Calu3 (cell line): ENCODE results near the gene PTPRN2. TPM values are rescaled to one million over a fixed set of nuclear protein-coding genes. Genes with fewer than 3 reads are reported as not detected.

Experiments used
- BruUV-seq: library from RNA; stranded (reverse); fragments of 400-500 nt; replicated peaks from 2 replicates; lab custom pipeline; 2021; lab: Mats Ljungman, UMichigan
- CTCF ChIA-PET: fragments of 300-600 bp; sonication (Branson Sonifier 250); formaldehyde crosslinking; loops from one replicate; lab custom pipeline; 2022; ENCODE audit warnings: antibody characterized with exemption; lab: Charles Lee
- DNase-seq: peaks from one replicate; pipeline ENCODE4 v3.0.0; 2022
- H3K27ac Mint-ChIP-seq: one replicate; pipeline ENCODE4 v1.8.0; 2022; ENCODE audit warnings: mixed read lengths; ENCODE audit not compliant: unreplicated experiment
- H3K27me3 Mint-ChIP-seq: one replicate; pipeline ENCODE4 v1.8.0; 2022; ENCODE audit warnings: mixed read lengths; ENCODE audit not compliant: unreplicated experiment
- H3K36me3 Mint-ChIP-seq: one replicate; pipeline ENCODE4 v1.8.0; 2022; ENCODE audit warnings: mild to moderate bottlenecking, moderate library complexity, mixed read lengths; ENCODE audit not compliant: insufficient read depth, unreplicated experiment
- H3K4me1 Mint-ChIP-seq: one replicate; pipeline ENCODE4 v1.8.0; 2022; ENCODE audit warnings: mild to moderate bottlenecking, low read depth, mixed read lengths; ENCODE audit not compliant: unreplicated experiment
- H3K4me3 Mint-ChIP-seq: one replicate; pipeline ENCODE4 v1.8.0; 2022; ENCODE audit warnings: mild to moderate bottlenecking, low read depth, moderate library complexity, mixed read lengths; ENCODE audit not compliant: unreplicated experiment
- H3K9me3 Mint-ChIP-seq: one replicate; pipeline ENCODE4 v1.8.0; 2022; ENCODE audit warnings: low read depth, mixed read lengths; ENCODE audit not compliant: unreplicated experiment
- CTCF ChIP-seq: fragments of 200-600 bp; IDR thresholded peaks from one replicate; pipeline ENCODE4 v1.8.0; 2022; ENCODE audit warnings: antibody characterized with exemption; ENCODE audit not compliant: unreplicated experiment
- intact Hi-C: fragments of 100-400 bp; cut with micrococcal nuclease; formaldehyde crosslinking; loops from one replicate; pipeline ENCODE4 v1.10.0; 2022; ENCODE audit not compliant: unreplicated experiment
- total RNA-seq: library from RNA; stranded (reverse); gene quantifications from 2 replicates; pipeline ENCODE4 v1.2.3, GENCODE V29; 2022

PTPRN2 gene
- total RNA-seq, 1 experiment from 2014 or later = 2.0 TPM

- DNase-seq = no peak
- H3K36me3 Mint-ChIP-seq = peaks cover 5% of the 10 kb centered on the region
- peaks cover 6% of the 10 kb centered on the region for H3K9me3 Mint-ChIP-seq
- H3K27me3 Mint-ChIP-seq = no peaks in the 10 kb centered on the region
- H3K27ac Mint-ChIP-seq = no peak overlapping the region
- BruUV-seq = no TSS peak
- TF ChIP-seq CTCF = no peak
- H3K4me3 Mint-ChIP-seq = no peak overlapping the region
- intact Hi-C loops = no loop called here
- CTCF ChIA-PET = no interaction called here
- no peaks in the 10 kb centered on the region for H3K4me1 Mint-ChIP-seq
Observed at GRCh38 chr7:157759246-157759805, 828.3 kb downstream of the PTPRN2 start.

DNA sequence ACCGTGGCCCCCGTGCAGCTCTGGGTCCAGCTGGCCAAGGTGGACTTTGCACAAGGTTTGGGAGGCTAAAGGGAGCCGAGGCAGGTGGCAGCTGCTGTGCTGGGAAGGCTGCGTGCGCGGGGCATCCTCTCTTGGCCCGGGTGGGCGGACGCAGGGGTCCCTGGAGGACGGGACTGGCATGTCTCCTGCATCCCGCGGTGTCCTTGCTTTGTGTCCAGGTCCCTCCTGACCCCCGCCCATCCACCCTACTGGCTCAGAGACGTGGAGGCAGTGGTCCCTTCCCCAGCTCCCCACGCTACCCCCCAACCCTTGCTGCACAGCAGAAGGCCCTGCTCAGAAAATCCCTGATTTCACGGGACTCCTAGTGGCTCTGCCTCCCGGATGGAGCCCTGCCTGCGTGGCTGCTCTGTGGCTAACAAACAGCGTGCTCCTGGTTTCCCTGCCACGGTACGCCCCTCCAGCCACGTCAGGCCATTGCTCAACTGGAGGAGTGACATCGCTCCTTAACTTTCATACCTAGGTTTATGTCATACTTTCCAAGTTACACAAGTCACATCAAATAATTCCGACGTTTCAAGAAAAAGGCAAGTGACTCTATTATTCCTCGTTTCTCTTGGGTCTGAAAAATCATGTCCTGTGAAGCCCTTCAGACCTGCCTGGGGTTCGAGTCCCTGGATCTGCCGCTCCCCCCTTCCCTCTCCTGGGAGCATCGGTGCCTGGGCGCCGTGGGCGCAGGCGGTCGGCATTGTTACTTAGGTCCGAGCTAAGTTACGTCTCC lies 829.0 kb downstream of the PTPRN2 start:
- peaks cover 5% of the 10 kb centered on the region for H3K36me3 Mint-ChIP-seq
- intact Hi-C loops = no loop called here
- TF ChIP-seq CTCF = no peak
- no peak overlapping the region for H3K4me3 Mint-ChIP-seq
- no peaks in the 10 kb centered on the region for H3K27me3 Mint-ChIP-seq
- no peaks in the 10 kb centered on the region for H3K4me1 Mint-ChIP-seq
- H3K27ac Mint-ChIP-seq = no peak overlapping the region
- CTCF ChIA-PET = no interaction called here
- H3K9me3 Mint-ChIP-seq = peaks cover 5% of the 10 kb centered on the region
- BruUV-seq = no TSS peak
- DNase-seq = no peak

- no peak overlapping the region for H3K4me3 Mint-ChIP-seq
- no peak for TF ChIP-seq CTCF
- no peak overlapping the region for H3K27ac Mint-ChIP-seq
- no peaks in the 10 kb centered on the region for H3K27me3 Mint-ChIP-seq
- BruUV-seq = no TSS peak
- CTCF ChIA-PET = no interaction called here
- H3K36me3 Mint-ChIP-seq = no peaks in the 10 kb centered on the region
- no peaks in the 10 kb centered on the region for H3K4me1 Mint-ChIP-seq
- H3K9me3 Mint-ChIP-seq = peaks cover 5% of the 10 kb centered on the region
- intact Hi-C loops = no loop called here
- DNase-seq = no peak
Observed at GRCh38 chr7:157757776-157758467, 829.7 kb downstream of the PTPRN2 start.

- CTCF ChIA-PET = no interaction called here
- Mint-ChIP-seq H3K9me3 (peaks cover 8% of the 10 kb centered on the region), H3K27me3 (no peaks in the 10 kb centered on the region), H3K36me3 (no peaks in the 10 kb centered on the region), H3K4me1 (no peaks in the 10 kb centered on the region), H3K27ac (no peak overlapping the region), H3K4me3 (no peak overlapping the region)
- BruUV-seq = no TSS peak
- no peak for TF ChIP-seq CTCF
- intact Hi-C loops = no loop called here
- no peak for DNase-seq
Observed at GRCh38 chr7:157757211-157757610, 830.4 kb downstream of the PTPRN2 start.
